Lower leg skin (tissue), 4 donors: Measurements from ENCODE around the gene RGS11. TPM values are rescaled to one million over a fixed set of nuclear protein-coding genes. Genes with fewer than 3 reads are reported as not detected.

ENCODE experiments used
- DNase-seq, 2 donors: peaks; one replicate each; pipeline ENCODE4 v3.0.0-alpha.2; 2019; ENCODE audit warnings: low spot score in 2 of 2
- H3K4me3 ChIP-seq: fragments of 200-600 bp; sonication (generic); 2 replicates; pipeline ENCODE4 v1.5.1; 2017; ENCODE audit warnings: mild to moderate bottlenecking, low read depth; ENCODE audit not compliant: poor library complexity, severe bottlenecking
- CTCF ChIP-seq, 3 donors: fragments of 450-650 bp; IDR thresholded peaks; one replicate each; pipeline ENCODE4 v1.5.1; 2016; ENCODE audit warnings: antibody characterized with exemption in 3 of 3, mild to moderate bottlenecking in 3 of 3, moderate library complexity in 2 of 3
- POLR2A ChIP-seq, 2 donors: fragments of 450-650 bp; IDR thresholded peaks; one replicate each; pipeline ENCODE4 v1.6.1; 2016 to 2017; ENCODE audit warnings: antibody characterized with exemption in 2 of 2, mild to moderate bottlenecking in 1 of 2, moderate library complexity in 1 of 2
- WGBS, 2 donors: methylation state at CpG; one replicate each; pipeline ENCODE4 v1.1.5; 2018; 5-methylcytosine and 5-hydroxymethylcytosine counted together
- intact Hi-C: fragments of 100-400 bp; cut with DNase I; formaldehyde crosslinking; loops from one replicate; pipeline ENCODE4 v1.15.0; 2023; ENCODE audit warnings: low total_unique reads
- total RNA-seq, 4 donors: library from RNA; depleted of rRNA; stranded (reverse); fragments of >200 nt; gene quantifications; one replicate each; pipeline ENCODE4 v1.1.0, GENCODE V29; 2016

RGS11 gene
- total RNA-seq, 4 donors from 2014 or later, result 0.08 to 2.7 (median 1.6) TPM

DNA sequence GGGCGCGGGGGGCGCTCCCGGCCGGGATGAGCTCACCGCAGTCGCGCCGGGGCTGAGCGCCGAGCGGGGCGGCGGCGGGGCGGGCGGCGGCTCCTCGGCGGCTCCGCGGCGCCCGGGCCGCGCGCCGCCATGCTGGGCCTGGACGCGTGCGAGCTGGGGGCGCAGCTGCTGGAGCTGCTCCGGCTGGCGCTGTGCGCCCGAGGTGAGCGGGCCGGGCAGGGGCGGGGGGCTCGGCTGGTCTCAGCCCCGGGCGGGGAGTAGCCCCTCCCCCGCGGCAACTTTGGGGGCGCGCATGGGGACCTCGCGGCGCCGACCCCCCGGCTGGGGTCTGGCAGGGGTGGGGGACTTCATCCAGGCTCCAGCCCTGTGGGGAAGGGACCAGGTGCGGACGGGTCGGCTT lies 4.8 kb upstream of the RGS11 start, which contains the start of gene ARHGDIG:
TSS of gene ARHGDIG (plus strand) at position 40 of the 400 bp plus-strand sequence. CDS start at position 130, 90 bp downstream.
- DNase-seq, result no peak
- TF ChIP-seq CTCF (IDR thresholded peaks at IDR 0.05), result no peak
- no peak for TF ChIP-seq POLR2A (IDR thresholded peaks at IDR 0.05)
- intact Hi-C loops, result no loop called here
- H3K4me3 ChIP-seq, result no peak within 1 kb of the TSS
- WGBS, 2 donors, result 0% methylated on average over 2 of the region's 54 CpGs; no CpG with 5 or more reads in 1 of the 2 donors

- H3K4me3 ChIP-seq, result no peak overlapping the region
- intact Hi-C loops, result no loop called here
- DNase-seq, result no peak
- WGBS, 2 donors, result 0 to 19% methylated on average over 10 to 17 of the region's 47 CpGs
- TF ChIP-seq POLR2A (IDR thresholded peaks at IDR 0.05), result no peak
- TF ChIP-seq CTCF (IDR thresholded peaks at IDR 0.05), result no peak
Measured at GRCh38 chr16:280005-280460, 4.3 kb upstream of the RGS11 start.

DNA sequence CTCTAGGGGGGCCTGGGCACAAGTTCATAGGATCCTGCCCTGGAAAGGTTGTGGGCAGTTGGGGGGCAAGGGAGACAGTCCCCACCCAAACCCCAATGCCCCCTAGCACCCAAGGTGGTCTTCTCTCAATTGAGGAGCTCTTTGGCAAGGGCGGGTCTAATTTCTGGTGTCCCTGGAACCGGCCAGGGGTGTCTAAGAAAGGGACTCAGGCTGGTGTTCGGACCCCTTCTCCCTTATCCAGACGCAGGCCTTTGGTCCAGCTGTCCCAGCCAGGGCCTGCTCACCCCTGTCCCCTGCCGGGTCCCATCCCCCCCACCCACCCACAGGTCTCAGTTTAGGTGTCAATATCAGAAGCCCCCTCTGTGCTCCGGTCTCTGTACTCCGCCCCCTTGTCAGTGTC lies 3.8 kb upstream of the RGS11 start:
- no peak overlapping the region for H3K4me3 ChIP-seq
- TF ChIP-seq POLR2A (IDR thresholded peaks at IDR 0.05), result no peak
- TF ChIP-seq CTCF (IDR thresholded peaks at IDR 0.05), result no peak
- intact Hi-C loops, result no loop called here
- WGBS, 2 donors, result 66 to 88% methylated on average over 5 to 7 of the region's 7 CpGs
- DNase-seq, result no peak

DNA sequence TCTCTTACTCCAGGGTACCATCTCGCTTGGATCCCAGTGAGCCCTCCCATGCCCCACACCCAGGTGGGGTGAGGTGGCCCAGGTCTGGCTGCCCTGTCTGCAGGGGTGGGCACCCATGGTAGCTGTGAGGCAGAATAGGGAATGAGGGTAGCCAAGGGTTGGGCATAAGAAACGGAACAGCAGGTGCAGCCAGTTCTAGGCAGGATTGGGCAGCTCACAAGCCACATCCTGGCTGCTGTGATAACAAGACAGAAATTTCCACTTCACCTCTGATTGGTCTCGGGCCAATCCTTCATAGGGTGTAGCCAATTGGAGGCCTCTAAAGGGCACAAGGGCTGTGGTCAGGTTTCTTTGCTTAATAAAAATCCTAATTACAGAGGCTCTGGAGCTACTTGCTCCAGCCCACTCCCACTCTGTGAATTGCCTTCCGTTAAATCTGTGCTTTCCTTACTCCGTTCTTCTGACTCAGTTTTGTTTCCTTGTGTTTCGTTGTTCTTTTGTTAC lies 3.2 kb upstream of the RGS11 start:
- WGBS, 2 donors, result 43 to 58% methylated on average over 6 of the region's 6 CpGs
- intact Hi-C loops, result no loop called here
- DNase-seq, result no peak
- TF ChIP-seq POLR2A (IDR thresholded peaks at IDR 0.05), result no peak
- TF ChIP-seq CTCF (IDR thresholded peaks at IDR 0.05), result no peak
- H3K4me3 ChIP-seq, result no peak overlapping the region

GRCh38 chr16:276426-277077 lies 808 bp upstream of the RGS11 start:
- no peak for DNase-seq
- no peak overlapping the region for H3K4me3 ChIP-seq
- no peak for TF ChIP-seq CTCF (IDR thresholded peaks at IDR 0.05)
- no peak for TF ChIP-seq POLR2A (IDR thresholded peaks at IDR 0.05)
- WGBS, 2 donors, result 86 to 92% methylated on average over 15 to 20 of the region's 20 CpGs
- intact Hi-C loops, result no loop called here
